T-helper 22 cell (primary cell): ENCODE results near the gene ZNF740.
A peak's percentile ranks its signal among the peaks of the same experiment; 100 is the strongest.

Source experiments
- DNase-seq: peaks from one replicate; pipeline ENCODE4 v3.0.0-alpha.2; 2020; ENCODE audit warnings: low read depth

ZNF740 gene

GRCh38 chr12:53227341-53227740 is 46.8 kb downstream of the ZNF740 start:
- DNase-seq = no peak

- DNase-seq = no peak
Observed at GRCh38 chr12:53227836-53228235, 47.3 kb downstream of the ZNF740 start.

GRCh38 chr12:53229454-53229853 is 48.9 kb downstream of the ZNF740 start:
- DNase-seq = no peak

- no peak for DNase-seq
Observed at GRCh38 chr12:53230108-53230845, 49.8 kb downstream of the ZNF740 start.

GRCh38 chr12:53231671-53231920 is 51.1 kb downstream of the ZNF740 start:
- DNase-seq = no peak

GRCh38 chr12:53231921-53232645 is 51.6 kb downstream of the ZNF740 start, which contains the start of gene RARG:
Gene RARG, minus strand, starts transcription at chr12:53232209. Its CDS starts 4,664 bp downstream, at chr12:53227545.
- DNase-seq = peak; percentile 73

GRCh38 chr12:53232646-53233461 is 52.3 kb downstream of the ZNF740 start:
- DNase-seq = peak; percentile 28

- DNase-seq = no peak
Observed at GRCh38 chr12:53233671-53234121, 53.2 kb downstream of the ZNF740 start.

- no peak for DNase-seq
Observed at GRCh38 chr12:53234271-53234914, 53.9 kb downstream of the ZNF740 start.

- DNase-seq = no peak
Observed at GRCh38 chr12:53235164-53235563, 54.6 kb downstream of the ZNF740 start.

- DNase-seq = no peak
Observed at GRCh38 chr12:53235742-53236442, 55.4 kb downstream of the ZNF740 start.

GRCh38 chr12:53236443-53237111 is 56.1 kb downstream of the ZNF740 start:
- peak; percentile 76 for DNase-seq

- DNase-seq = no peak
Observed at GRCh38 chr12:53239643-53240258, 59.2 kb downstream of the ZNF740 start.

GRCh38 chr12:53241623-53242412 is 61.3 kb downstream of the ZNF740 start:
- no peak for DNase-seq

- DNase-seq = no peak
Observed at GRCh38 chr12:53244337-53244736, 63.8 kb downstream of the ZNF740 start.
